CD4-positive, alpha-beta T cell treated with Interleukin-10 for 1 hour (primary cell): ENCODE data around the gene HMOX2.
A peak's percentile ranks its signal among the peaks of the same experiment; 100 is the strongest.

ENCODE experiments used
- DNase-seq: peaks from one replicate; pipeline ENCODE4 v3.0.0-alpha.2; 2020

HMOX2 gene

GRCh38 chr16:4525634-4526277, 49.6 kb downstream of the HMOX2 start:
- DNase-seq: no peak

- DNase-seq: no peak
These were observed 53.2 kb downstream of the HMOX2 start for GRCh38 chr16:4529085-4530060.

GRCh38 chr16:4531811-4532210, 55.6 kb downstream of the HMOX2 start:
- DNase-seq: no peak

GRCh38 chr16:4532238-4532637, 56.0 kb downstream of the HMOX2 start:
- no peak for DNase-seq

GRCh38 chr16:4533490-4533889, 57.3 kb downstream of the HMOX2 start:
- DNase-seq: no peak

GRCh38 chr16:4534151-4534790, 58.1 kb downstream of the HMOX2 start:
- peak; percentile 41 for DNase-seq

GRCh38 chr16:4535627-4536108, 59.5 kb downstream of the HMOX2 start:
- no peak for DNase-seq

GRCh38 chr16:4536391-4537106, 60.4 kb downstream of the HMOX2 start:
- DNase-seq: no peak

- DNase-seq: no peak
These were observed 61.5 kb downstream of the HMOX2 start for GRCh38 chr16:4537376-4538343.

- DNase-seq: peak; percentile 96
These were observed 62.4 kb downstream of the HMOX2 start, which contains the start of gene CDIP1 for GRCh38 chr16:4538350-4539235. CDIP1 (minus strand) TSS chr16:4538773; CDS start chr16:4514130, 24,643 bp downstream.

GRCh38 chr16:4539716-4540284, 63.6 kb downstream of the HMOX2 start:
- no peak for DNase-seq

- DNase-seq: no peak
These were observed 68.3 kb downstream of the HMOX2 start for GRCh38 chr16:4544473-4544872.

GRCh38 chr16:4548124-4548523, 71.9 kb downstream of the HMOX2 start:
- no peak for DNase-seq

- DNase-seq: no peak
These were observed 74.4 kb downstream of the HMOX2 start for GRCh38 chr16:4550591-4550990.

- no peak for DNase-seq
These were observed 76.3 kb downstream of the HMOX2 start for GRCh38 chr16:4552541-4552940.

GRCh38 chr16:4556112-4556511, 79.9 kb downstream of the HMOX2 start, which contains the start of gene C16orf96:
C16orf96 (plus strand) TSS chr16:4556340; CDS start chr16:4556490, 150 bp downstream.
- no peak for DNase-seq

- DNase-seq: no peak
These were observed 80.4 kb downstream of the HMOX2 start for GRCh38 chr16:4556580-4556979.

- no peak for DNase-seq
These were observed 81.8 kb downstream of the HMOX2 start for GRCh38 chr16:4557973-4558372.
